Astrocyte of the spinal cord (primary cell): Measurements from ENCODE around the gene HS6ST3.
"Not testable (repeated sequence)": the region's sequence is repeated elsewhere in the genome, so short reads cannot be mapped to it uniquely, and the experiment has no call there.

ENCODE experiments used
- DNase-seq: peaks from one replicate; pipeline ENCODE4 v3.0.0; 2011; ENCODE audit warnings: low read depth, low spot score
- H3K4me3 ChIP-seq: 2 replicates; pipeline ENCODE4 v1.5.1; 2011; ENCODE audit warnings: low read depth, mild to moderate bottlenecking, low read length, moderate library complexity
- CTCF ChIP-seq: IDR thresholded peaks from 2 replicates; pipeline ENCODE4 v1.5.1; 2012; ENCODE audit warnings: low read depth, mild to moderate bottlenecking, low read length, inconsistent platforms
- in situ Hi-C: cut with HindIII; loops from 2 replicates; pipeline ENCODE4 v1.10.0; 2017; ENCODE audit warnings: low sequenced_read_pairs

Gene HS6ST3

GRCh38 chr13:96091164-96092117 lies 1.5 kb downstream of the HS6ST3 start:
- in situ Hi-C loops, result no loop called here

GRCh38 chr13:96093296-96094006 lies 3.5 kb downstream of the HS6ST3 start:
- in situ Hi-C loops, result no loop called here
- no peak for DNase-seq
- no peak for TF ChIP-seq CTCF
- H3K4me3 ChIP-seq, result no peak overlapping the region

More at GRCh38 chr13:96091164-96092117, 1.5 kb downstream of the HS6ST3 start:
- peak overlapping the region; percentile 2 for H3K4me3 ChIP-seq
- TF ChIP-seq CTCF, result no peak
- peak; percentile 7 for DNase-seq

GRCh38 chr13:96100457-96101220 lies 10.7 kb downstream of the HS6ST3 start:
- no peak overlapping the region for H3K4me3 ChIP-seq
- TF ChIP-seq CTCF, result no peak
- in situ Hi-C loops, result no loop called here
- no peak for DNase-seq

- no peak for TF ChIP-seq CTCF
- DNase-seq, result no peak
- H3K4me3 ChIP-seq, result no peak overlapping the region
- in situ Hi-C loops, result no loop called here
Measured at GRCh38 chr13:96104516-96104915, 14.6 kb downstream of the HS6ST3 start.

GRCh38 chr13:96108072-96108471 lies 18.2 kb downstream of the HS6ST3 start:
- in situ Hi-C loops, DNase-seq: not testable (repeated sequence)

GRCh38 chr13:96109125-96109524 lies 19.2 kb downstream of the HS6ST3 start:
- TF ChIP-seq CTCF, result no peak
- no peak for DNase-seq
- in situ Hi-C loops, result no loop called here
- H3K4me3 ChIP-seq, result no peak overlapping the region

More at GRCh38 chr13:96108072-96108471, 18.2 kb downstream of the HS6ST3 start:
- H3K4me3 ChIP-seq, result not testable (repeated sequence)
